GM23338 (cell line): ENCODE measurements around the gene GNAO1. TPM values are rescaled to one million over a fixed set of nuclear protein-coding genes. Genes with fewer than 3 reads are reported as not detected.

ENCODE experiments used
- ATAC-seq: fragments of 200-7000 bp; cut with Tn5 transposase; 3 replicates; pipeline ENCODE4 v1.9.1; 2020
- DNase-seq: peaks from one replicate; pipeline ENCODE4 v3.0.0-alpha.2; 2015; ENCODE audit warnings: low spot score
- H2AFZ ChIP-seq: fragments of 200-600 bp; sonication (generic); 2 replicates; pipeline ENCODE4 v1.8.0; 2016; ENCODE audit warnings: antibody characterized with exemption, mild to moderate bottlenecking, moderate library complexity
- H3F3A ChIP-seq: fragments of 200-600 bp; sonication (generic); replicated peaks from 2 replicates; pipeline ENCODE4 v1.8.0; 2017; ENCODE audit warnings: antibody characterized with exemption, mixed run types, low read depth
- H3K27ac ChIP-seq: fragments of 200-600 bp; sonication (generic); 2 replicates; pipeline ENCODE4 v1.6.1; 2016; ENCODE audit warnings: low read depth
- H3K27me3 ChIP-seq: fragments of 200-600 bp; sonication (generic); 2 replicates; pipeline ENCODE4 v1.8.0; 2016; ENCODE audit warnings: mild to moderate bottlenecking, mixed run types, moderate library complexity; ENCODE audit not compliant: insufficient read depth
- H3K36me3 ChIP-seq: fragments of 200-600 bp; sonication (generic); 2 replicates; pipeline ENCODE4 v1.8.0; 2016; ENCODE audit warnings: mild to moderate bottlenecking; ENCODE audit not compliant: insufficient read depth
- H3K4me1 ChIP-seq: fragments of 200-600 bp; sonication (generic); 2 replicates; pipeline ENCODE4 v1.8.0; 2016; ENCODE audit warnings: mild to moderate bottlenecking, moderate library complexity; ENCODE audit not compliant: insufficient read depth
- H3K4me2 ChIP-seq: fragments of 200-600 bp; sonication (generic); 2 replicates; pipeline ENCODE4 v1.7.1; 2017; ENCODE audit warnings: mixed run types
- H3K4me3 ChIP-seq: fragments of 200-600 bp; sonication (generic); 2 replicates; pipeline ENCODE4 v1.6.1; 2016; ENCODE audit warnings: mixed run types
- H3K79me2 ChIP-seq: fragments of 200-600 bp; sonication (generic); replicated peaks from 2 replicates; pipeline ENCODE4 v1.8.0; 2017; ENCODE audit warnings: mild to moderate bottlenecking; ENCODE audit not compliant: insufficient read depth
- H3K9me2 ChIP-seq: fragments of 200-600 bp; sonication (generic); 2 replicates; pipeline ENCODE4 v1.8.0; 2017; ENCODE audit not compliant: insufficient read depth
- H4K20me1 ChIP-seq: fragments of 200-600 bp; sonication (generic); replicated peaks from 2 replicates; pipeline ENCODE4 v1.8.0; 2017; ENCODE audit warnings: mild to moderate bottlenecking; ENCODE audit not compliant: insufficient read depth
- H3K27ac Mint-ChIP-seq: 2 replicates; pipeline ENCODE4 v1.8.0; 2020; ENCODE audit warnings: inconsistent platforms, mild to moderate bottlenecking, moderate library complexity, mixed read lengths
- H3K27me3 Mint-ChIP-seq: 3 replicates; pipeline ENCODE4 v1.8.0; 2022; ENCODE audit warnings: low read depth, mild to moderate bottlenecking, moderate library complexity, mixed read lengths, inconsistent platforms; ENCODE audit not compliant: insufficient read depth, poor library complexity
- H3K36me3 Mint-ChIP-seq: 3 replicates; pipeline ENCODE4 v1.8.0; 2021; ENCODE audit warnings: low read depth, mild to moderate bottlenecking, inconsistent platforms, moderate library complexity, mixed read lengths
- H3K4me1 Mint-ChIP-seq: 3 replicates; pipeline ENCODE4 v1.8.0; 2020; ENCODE audit warnings: mild to moderate bottlenecking, inconsistent platforms, mixed read lengths
- H3K4me3 Mint-ChIP-seq: 3 replicates; pipeline ENCODE4 v1.8.0; 2021; ENCODE audit warnings: moderate library complexity, mild to moderate bottlenecking, inconsistent platforms, mixed read lengths
- H3K9me3 Mint-ChIP-seq: 3 replicates; pipeline ENCODE4 v1.8.0; 2020; ENCODE audit warnings: moderate library complexity, mild to moderate bottlenecking, inconsistent platforms, mixed read lengths
- CREB1 ChIP-seq: fragments of 250-450 bp; sonication (Bioruptor Pico); IDR thresholded peaks from 2 replicates; pipeline ENCODE4 v1.5.0; 2020; ENCODE audit warnings: low read depth, mild to moderate bottlenecking, moderate library complexity
- EZH2phosphoT487 ChIP-seq: fragments of 200-600 bp; sonication (generic); IDR thresholded peaks from one replicate; pipeline ENCODE4 v1.8.1; 2018; ENCODE audit warnings: antibody characterized with exemption; ENCODE audit not compliant: unreplicated experiment
- JUNB ChIP-seq: IDR thresholded peaks from one replicate; pipeline ENCODE4 v1.6.1; 2016; ENCODE audit warnings: antibody characterized with exemption; ENCODE audit not compliant: unreplicated experiment
- NANOG ChIP-seq: IDR thresholded peaks from 2 replicates; pipeline ENCODE4 v1.6.1; 2016; ENCODE audit warnings: antibody characterized with exemption, borderline replicate concordance
- STAT1 ChIP-seq: IDR thresholded peaks from one replicate; pipeline ENCODE4 v1.6.1; 2016; ENCODE audit warnings: antibody characterized with exemption; ENCODE audit not compliant: unreplicated experiment
- ZNF114 ChIP-seq: fragments of 250-450 bp; sonication (Bioruptor Pico); IDR thresholded peaks from 2 replicates; pipeline ENCODE4 v1.5.0; 2020; ENCODE audit warnings: mild to moderate bottlenecking, moderate library complexity
- ZNF331 ChIP-seq: fragments of 250-450 bp; sonication (Bioruptor Pico); IDR thresholded peaks from 2 replicates; pipeline ENCODE4 v1.5.0; 2020; ENCODE audit warnings: low read depth, mild to moderate bottlenecking, moderate library complexity
- polyA plus RNA-seq: library from polyadenylated mRNA; unstranded; fragments of >200 nt; fragmentation: Nextera tagmentation; extraction: Ambion mirVana; gene quantifications from 2 replicates; pipeline ENCODE4 v1.2.1, GENCODE V29; 2016
- total RNA-seq: library from RNA; depleted of rRNA; stranded (reverse); fragments of >200 nt; shearing (Covaris generic); gene quantifications from 2 replicates; pipeline ENCODE4 v1.2.3, GENCODE V29; 2014
- TF ChIP-seq, protein P1 (sequence below): IDR thresholded peaks from 2 replicates; pipeline ENCODE4 v1.6.1; 2016; ENCODE audit warnings: antibody characterized with exemption
- TF ChIP-seq, protein P2 (sequence below): fragments of 250-450 bp; sonication (Bioruptor Pico); IDR thresholded peaks from 2 replicates; pipeline ENCODE4 v1.5.0; 2020; ENCODE audit warnings: mild to moderate bottlenecking, moderate library complexity
- TF ChIP-seq, protein P3 (sequence below): IDR thresholded peaks from one replicate; pipeline ENCODE4 v1.6.1; 2018; ENCODE audit warnings: antibody characterized with exemption; ENCODE audit not compliant: unreplicated experiment

The GNAO1 gene
- total and polyA plus RNA-seq, 2 experiments from 2014 or later = 6.5 to 24.8 TPM

DNA sequence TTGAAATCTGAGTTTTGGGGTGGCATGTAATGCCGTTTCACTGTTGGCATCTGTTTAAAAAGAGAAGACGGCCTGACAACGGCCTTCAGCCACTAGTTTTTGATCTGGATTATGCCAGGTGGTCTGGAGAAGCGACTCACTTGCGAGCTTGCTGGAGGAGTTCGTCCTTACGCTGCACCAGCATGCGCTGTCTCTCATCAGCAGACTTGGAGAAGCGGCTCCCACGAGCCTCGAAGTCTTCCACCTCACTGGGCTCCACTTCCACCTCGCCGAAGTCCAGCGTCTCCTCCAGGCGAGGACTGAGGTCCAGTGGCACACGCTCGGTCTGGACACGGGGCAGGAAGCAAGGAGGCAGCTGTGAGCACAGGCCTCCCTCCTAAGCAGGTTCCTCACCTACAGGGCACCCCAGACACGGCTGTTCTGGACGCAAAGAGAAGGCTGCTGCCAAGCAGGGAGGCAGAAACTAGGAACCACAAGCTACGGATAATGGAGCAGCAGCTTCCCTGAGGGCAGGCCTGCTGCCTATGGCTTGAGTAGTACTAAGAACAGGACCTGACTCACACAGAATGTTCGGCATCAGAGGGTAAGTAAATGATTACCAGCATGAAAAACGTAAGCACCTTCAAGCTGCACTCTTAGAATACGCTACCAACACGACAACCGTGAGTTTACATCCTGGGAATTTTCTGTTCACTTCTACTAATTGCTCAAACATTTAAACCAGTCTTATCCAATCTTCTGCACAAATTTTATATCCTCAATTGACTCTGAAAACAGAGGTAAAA, 172.7 kb downstream of the GNAO1 start:
- no peak for ATAC-seq

More for the DNA sequence above, 172.7 kb downstream of the GNAO1 start:
- no peak overlapping the region for H3K4me3 ChIP-seq
- no peak overlapping the region for H3K4me2 ChIP-seq
- no peaks in the 10 kb centered on the region for H3K9me3 Mint-ChIP-seq
- H3K27me3 Mint-ChIP-seq = peaks cover 3% of the 10 kb centered on the region
- no peaks in the 10 kb centered on the region for H3K79me2 ChIP-seq
- H3F3A ChIP-seq = no peaks in the 10 kb centered on the region
- H3K4me1 Mint-ChIP-seq = peaks cover 5% of the 10 kb centered on the region; the same call in 2 of the 3 replicates
- no peaks in the 10 kb centered on the region for H3K27me3 ChIP-seq
- no peak overlapping the region for H3K27ac Mint-ChIP-seq
- TF ChIP-seq ZNF331 (CRISPR knock-in tag) (no peak), CREB1 (CRISPR knock-in tag) (no peak), EZH2phosphoT487 (no peak), JUNB (no peak), STAT1 (no peak), ZNF114 (CRISPR knock-in tag) (no peak), NANOG (no peak)
- TF ChIP-seq, protein P1, sequence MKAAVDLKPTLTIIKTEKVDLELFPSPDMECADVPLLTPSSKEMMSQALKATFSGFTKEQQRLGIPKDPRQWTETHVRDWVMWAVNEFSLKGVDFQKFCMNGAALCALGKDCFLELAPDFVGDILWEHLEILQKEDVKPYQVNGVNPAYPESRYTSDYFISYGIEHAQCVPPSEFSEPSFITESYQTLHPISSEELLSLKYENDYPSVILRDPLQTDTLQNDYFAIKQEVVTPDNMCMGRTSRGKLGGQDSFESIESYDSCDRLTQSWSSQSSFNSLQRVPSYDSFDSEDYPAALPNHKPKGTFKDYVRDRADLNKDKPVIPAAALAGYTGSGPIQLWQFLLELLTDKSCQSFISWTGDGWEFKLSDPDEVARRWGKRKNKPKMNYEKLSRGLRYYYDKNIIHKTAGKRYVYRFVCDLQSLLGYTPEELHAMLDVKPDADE = no peak
- TF ChIP-seq, protein P2, sequence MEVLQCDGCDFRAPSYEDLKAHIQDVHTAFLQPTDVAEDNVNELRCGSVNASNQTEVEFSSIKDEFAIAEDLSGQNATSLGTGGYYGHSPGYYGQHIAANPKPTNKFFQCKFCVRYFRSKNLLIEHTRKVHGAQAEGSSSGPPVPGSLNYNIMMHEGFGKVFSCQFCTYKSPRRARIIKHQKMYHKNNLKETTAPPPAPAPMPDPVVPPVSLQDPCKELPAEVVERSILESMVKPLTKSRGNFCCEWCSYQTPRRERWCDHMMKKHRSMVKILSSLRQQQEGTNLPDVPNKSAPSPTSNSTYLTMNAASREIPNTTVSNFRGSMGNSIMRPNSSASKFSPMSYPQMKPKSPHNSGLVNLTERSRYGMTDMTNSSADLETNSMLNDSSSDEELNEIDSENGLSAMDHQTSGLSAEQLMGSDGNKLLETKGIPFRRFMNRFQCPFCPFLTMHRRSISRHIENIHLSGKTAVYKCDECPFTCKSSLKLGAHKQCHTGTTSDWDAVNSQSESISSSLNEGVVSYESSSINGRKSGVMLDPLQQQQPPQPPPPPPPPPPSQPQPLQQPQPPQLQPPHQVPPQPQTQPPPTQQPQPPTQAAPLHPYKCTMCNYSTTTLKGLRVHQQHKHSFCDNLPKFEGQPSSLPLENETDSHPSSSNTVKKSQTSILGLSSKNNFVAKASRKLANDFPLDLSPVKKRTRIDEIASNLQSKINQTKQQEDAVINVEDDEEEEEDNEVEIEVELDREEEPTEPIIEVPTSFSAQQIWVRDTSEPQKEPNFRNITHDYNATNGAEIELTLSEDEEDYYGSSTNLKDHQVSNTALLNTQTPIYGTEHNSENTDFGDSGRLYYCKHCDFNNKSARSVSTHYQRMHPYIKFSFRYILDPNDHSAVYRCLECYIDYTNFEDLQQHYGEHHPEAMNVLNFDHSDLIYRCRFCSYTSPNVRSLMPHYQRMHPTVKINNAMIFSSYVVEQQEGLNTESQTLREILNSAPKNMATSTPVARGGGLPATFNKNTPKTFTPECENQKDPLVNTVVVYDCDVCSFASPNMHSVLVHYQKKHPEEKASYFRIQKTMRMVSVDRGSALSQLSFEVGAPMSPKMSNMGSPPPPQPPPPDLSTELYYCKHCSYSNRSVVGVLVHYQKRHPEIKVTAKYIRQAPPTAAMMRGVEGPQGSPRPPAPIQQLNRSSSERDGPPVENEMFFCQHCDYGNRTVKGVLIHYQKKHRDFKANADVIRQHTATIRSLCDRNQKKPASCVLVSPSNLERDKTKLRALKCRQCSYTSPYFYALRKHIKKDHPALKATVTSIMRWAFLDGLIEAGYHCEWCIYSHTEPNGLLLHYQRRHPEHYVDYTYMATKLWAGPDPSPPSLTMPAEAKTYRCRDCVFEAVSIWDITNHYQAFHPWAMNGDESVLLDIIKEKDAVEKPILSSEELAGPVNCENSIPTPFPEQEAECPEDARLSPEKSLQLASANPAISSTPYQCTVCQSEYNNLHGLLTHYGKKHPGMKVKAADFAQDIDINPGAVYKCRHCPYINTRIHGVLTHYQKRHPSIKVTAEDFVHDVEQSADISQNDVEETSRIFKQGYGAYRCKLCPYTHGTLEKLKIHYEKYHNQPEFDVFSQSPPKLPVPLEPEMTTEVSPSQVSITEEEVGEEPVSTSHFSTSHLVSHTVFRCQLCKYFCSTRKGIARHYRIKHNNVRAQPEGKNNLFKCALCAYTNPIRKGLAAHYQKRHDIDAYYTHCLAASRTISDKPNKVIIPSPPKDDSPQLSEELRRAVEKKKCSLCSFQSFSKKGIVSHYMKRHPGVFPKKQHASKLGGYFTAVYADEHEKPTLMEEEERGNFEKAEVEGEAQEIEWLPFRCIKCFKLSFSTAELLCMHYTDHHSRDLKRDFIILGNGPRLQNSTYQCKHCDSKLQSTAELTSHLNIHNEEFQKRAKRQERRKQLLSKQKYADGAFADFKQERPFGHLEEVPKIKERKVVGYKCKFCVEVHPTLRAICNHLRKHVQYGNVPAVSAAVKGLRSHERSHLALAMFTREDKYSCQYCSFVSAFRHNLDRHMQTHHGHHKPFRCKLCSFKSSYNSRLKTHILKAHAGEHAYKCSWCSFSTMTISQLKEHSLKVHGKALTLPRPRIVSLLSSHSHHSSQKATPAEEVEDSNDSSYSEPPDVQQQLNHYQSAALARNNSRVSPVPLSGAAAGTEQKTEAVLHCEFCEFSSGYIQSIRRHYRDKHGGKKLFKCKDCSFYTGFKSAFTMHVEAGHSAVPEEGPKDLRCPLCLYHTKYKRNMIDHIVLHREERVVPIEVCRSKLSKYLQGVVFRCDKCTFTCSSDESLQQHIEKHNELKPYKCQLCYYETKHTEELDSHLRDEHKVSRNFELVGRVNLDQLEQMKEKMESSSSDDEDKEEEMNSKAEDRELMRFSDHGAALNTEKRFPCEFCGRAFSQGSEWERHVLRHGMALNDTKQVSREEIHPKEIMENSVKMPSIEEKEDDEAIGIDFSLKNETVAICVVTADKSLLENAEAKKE = no peak
- TF ChIP-seq, protein P3, sequence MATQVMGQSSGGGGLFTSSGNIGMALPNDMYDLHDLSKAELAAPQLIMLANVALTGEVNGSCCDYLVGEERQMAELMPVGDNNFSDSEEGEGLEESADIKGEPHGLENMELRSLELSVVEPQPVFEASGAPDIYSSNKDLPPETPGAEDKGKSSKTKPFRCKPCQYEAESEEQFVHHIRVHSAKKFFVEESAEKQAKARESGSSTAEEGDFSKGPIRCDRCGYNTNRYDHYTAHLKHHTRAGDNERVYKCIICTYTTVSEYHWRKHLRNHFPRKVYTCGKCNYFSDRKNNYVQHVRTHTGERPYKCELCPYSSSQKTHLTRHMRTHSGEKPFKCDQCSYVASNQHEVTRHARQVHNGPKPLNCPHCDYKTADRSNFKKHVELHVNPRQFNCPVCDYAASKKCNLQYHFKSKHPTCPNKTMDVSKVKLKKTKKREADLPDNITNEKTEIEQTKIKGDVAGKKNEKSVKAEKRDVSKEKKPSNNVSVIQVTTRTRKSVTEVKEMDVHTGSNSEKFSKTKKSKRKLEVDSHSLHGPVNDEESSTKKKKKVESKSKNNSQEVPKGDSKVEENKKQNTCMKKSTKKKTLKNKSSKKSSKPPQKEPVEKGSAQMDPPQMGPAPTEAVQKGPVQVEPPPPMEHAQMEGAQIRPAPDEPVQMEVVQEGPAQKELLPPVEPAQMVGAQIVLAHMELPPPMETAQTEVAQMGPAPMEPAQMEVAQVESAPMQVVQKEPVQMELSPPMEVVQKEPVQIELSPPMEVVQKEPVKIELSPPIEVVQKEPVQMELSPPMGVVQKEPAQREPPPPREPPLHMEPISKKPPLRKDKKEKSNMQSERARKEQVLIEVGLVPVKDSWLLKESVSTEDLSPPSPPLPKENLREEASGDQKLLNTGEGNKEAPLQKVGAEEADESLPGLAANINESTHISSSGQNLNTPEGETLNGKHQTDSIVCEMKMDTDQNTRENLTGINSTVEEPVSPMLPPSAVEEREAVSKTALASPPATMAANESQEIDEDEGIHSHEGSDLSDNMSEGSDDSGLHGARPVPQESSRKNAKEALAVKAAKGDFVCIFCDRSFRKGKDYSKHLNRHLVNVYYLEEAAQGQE = no peak
- H3K4me3 Mint-ChIP-seq = no peak overlapping the region
- peaks cover 12% of the 10 kb centered on the region; the same call in 2 of the 3 replicates for H3K36me3 Mint-ChIP-seq
- H3K4me1 ChIP-seq = no peaks in the 10 kb centered on the region; the same call in 1 of the 2 replicates
- no peaks in the 10 kb centered on the region for H4K20me1 ChIP-seq
- no peak for DNase-seq
- H3K9me2 ChIP-seq = no peaks in the 10 kb centered on the region
- no peak overlapping the region for H3K27ac ChIP-seq
- H3K36me3 ChIP-seq = no peaks in the 10 kb centered on the region
- no peak overlapping the region for H2AFZ ChIP-seq
